Activated CD4-positive, alpha-beta memory T cell treated with anti-CD3 and anti-CD28 coated beads, Interleukin-2, amount 10 ng/mL, durations not matched to agents 7 days and 5 days (primary cell): ENCODE measurements around the gene ZDHHC11. TPM values are rescaled to one million over a fixed set of nuclear protein-coding genes. Genes with fewer than 3 reads are reported as not detected.

ENCODE experiments used
- CTCF ChIA-PET: fragments of 350-600 bp; sonication (Branson Sonifier 250); formaldehyde crosslinking; loops from one replicate; lab custom pipeline; 2021; ENCODE audit warnings: antibody characterized with exemption, inconsistent platforms; lab: Charles Lee
- POLR2A ChIA-PET: fragments of 350-600 bp; sonication (Branson Sonifier 250); formaldehyde crosslinking; loops from one replicate; lab custom pipeline; 2021; ENCODE audit warnings: antibody characterized with exemption; lab: Charles Lee
- DNase-seq: peaks from one replicate; pipeline ENCODE4 v3.0.0-alpha.2; 2020
- H3K27ac Mint-ChIP-seq: one replicate; pipeline ENCODE4 v1.8.0; 2021; ENCODE audit warnings: mild to moderate bottlenecking, mixed read lengths
- H3K27me3 Mint-ChIP-seq: one replicate; pipeline ENCODE4 v1.8.0; 2021; ENCODE audit warnings: mixed read lengths
- H3K36me3 Mint-ChIP-seq: one replicate; pipeline ENCODE4 v1.8.0; 2021; ENCODE audit warnings: low read depth, mixed read lengths
- H3K4me1 Mint-ChIP-seq: one replicate; pipeline ENCODE4 v1.8.0; 2021; ENCODE audit warnings: mixed read lengths
- H3K4me3 Mint-ChIP-seq: one replicate; pipeline ENCODE4 v1.8.0; 2021; ENCODE audit warnings: mild to moderate bottlenecking, mixed read lengths
- H3K9me3 Mint-ChIP-seq: one replicate; pipeline ENCODE4 v1.8.0; 2021; ENCODE audit warnings: mixed read lengths
- total RNA-seq, 2 experiments: library from RNA; stranded (reverse); gene quantifications; one replicate each; pipeline ENCODE4 v1.2.3, GENCODE V29; 2021

The ZDHHC11 gene
- total RNA-seq, 2 experiments from 2014 or later, result 5.8 to 6.6 TPM

DNA sequence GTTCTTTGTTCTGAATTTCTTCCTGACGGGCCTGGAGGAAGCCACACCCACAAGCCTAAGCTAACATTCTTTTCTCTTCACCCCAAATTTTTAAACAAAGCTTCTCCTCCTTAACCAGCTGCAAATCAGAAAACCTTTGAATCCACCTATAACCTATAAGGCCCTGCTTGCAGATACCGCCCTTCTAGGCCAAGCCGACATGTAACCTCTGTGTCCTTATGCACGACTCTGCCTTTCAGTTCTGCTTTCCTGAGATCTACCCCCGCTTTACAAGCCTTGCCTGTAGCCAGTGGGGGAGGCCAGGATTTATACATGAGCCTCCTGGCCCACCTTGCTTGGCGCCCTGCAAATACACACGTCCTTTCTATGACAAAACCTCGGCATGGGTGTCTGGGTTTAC, 22.5 kb upstream of the ZDHHC11 start:
- Mint-ChIP-seq H3K4me1 (no peaks in the 10 kb centered on the region), H3K27ac (no peak overlapping the region), H3K36me3 (peaks cover 75% of the 10 kb centered on the region), H3K27me3 (no peaks in the 10 kb centered on the region), H3K4me3 (no peak overlapping the region), H3K9me3 (no peaks in the 10 kb centered on the region)
- ChIA-PET POLR2A (no interaction called here), CTCF (no interaction called here)
- DNase-seq, result no peak

DNA sequence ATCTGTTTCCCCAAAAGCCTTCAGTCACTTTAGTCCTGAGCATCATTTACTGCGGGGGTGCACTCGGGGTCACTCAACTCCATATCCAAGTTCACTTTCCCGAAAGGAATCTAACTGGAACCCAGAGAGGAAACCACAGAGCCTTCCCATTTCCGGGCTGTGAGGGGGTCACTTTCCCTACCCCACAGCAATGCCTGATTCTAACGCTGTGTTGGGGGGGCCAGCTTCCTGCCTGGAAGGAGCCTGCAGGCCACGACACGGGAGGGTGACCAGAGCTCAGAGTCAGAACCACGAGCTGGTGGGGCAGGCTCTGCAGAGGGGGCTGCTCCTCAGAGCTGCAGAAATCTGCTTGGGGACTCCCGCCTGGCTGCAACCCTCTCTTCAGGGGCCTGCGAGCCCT, 21.5 kb upstream of the ZDHHC11 start:
- H3K27ac Mint-ChIP-seq, result no peak overlapping the region
- ChIA-PET CTCF (no interaction called here), POLR2A (no interaction called here)
- peaks cover 75% of the 10 kb centered on the region for H3K36me3 Mint-ChIP-seq
- no peaks in the 10 kb centered on the region for H3K9me3 Mint-ChIP-seq
- H3K4me1 Mint-ChIP-seq, result no peaks in the 10 kb centered on the region
- H3K4me3 Mint-ChIP-seq, result no peak overlapping the region
- no peaks in the 10 kb centered on the region for H3K27me3 Mint-ChIP-seq
- DNase-seq, result no peak

DNA sequence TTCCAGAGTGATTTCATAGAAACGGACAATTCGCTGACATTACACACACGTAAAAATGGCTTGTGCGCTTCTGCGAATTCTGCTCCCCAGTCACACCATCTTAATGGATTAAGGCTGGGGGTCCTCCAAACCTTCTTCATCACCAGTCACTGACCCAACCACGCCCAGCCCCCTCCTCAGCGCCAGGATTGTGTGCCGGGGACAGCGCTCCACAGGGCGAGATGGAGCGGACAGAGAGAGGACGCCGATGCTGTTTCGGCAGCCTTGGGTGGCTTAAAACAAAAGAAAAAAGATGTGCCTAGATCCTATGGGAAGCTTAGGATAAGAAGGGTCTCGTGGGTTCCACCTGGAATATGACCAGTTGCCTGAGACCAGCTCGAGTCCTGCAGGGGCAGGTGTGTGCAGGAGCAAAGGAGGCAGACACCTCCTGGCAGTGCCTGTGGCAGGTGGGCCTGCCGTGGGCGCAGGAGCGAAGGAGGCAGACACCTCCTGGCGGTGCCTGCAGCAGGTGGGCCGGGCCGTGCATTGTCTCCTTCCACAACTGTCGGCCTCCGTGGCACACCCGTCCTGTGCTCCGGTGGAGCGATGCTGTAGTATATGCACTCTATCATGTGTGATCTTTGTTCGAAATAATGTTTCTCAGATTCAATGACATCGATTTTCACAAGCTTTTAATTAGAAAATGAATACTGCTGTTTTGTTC, 21.0 kb upstream of the ZDHHC11 start:
- POLR2A ChIA-PET, result no interaction called here
- H3K9me3 Mint-ChIP-seq, result no peaks in the 10 kb centered on the region

DNA sequence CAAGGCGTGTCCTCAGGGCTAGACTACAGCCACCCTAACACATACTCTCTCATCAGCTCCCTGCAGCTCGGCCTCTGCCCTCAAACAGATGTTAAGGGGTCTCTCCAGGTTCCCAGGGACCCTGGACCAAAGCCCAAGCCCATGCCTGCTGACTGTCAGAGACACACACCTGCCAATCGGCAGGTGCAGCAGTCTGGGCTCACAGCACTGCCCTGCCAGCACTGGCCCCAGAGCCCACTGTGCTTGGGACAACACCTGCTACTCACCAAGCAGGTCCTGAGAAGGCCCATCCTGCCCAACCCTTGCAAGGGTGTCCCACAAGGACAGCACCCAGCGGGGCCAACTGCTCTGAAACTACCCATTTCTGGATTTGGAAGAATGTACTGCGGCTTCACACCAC, 20.2 kb upstream of the ZDHHC11 start:
- no peak for DNase-seq
- H3K4me1 Mint-ChIP-seq, result no peaks in the 10 kb centered on the region
- ChIA-PET CTCF (no interaction called here), POLR2A (no interaction called here)
- H3K4me3 Mint-ChIP-seq, result no peak overlapping the region
- peaks cover 79% of the 10 kb centered on the region for H3K36me3 Mint-ChIP-seq
- no peak overlapping the region for H3K27ac Mint-ChIP-seq
- H3K27me3 Mint-ChIP-seq, result no peaks in the 10 kb centered on the region
- H3K9me3 Mint-ChIP-seq, result no peaks in the 10 kb centered on the region

More for the DNA sequence above, 21.0 kb upstream of the ZDHHC11 start:
- DNase-seq, result no peak
- CTCF ChIA-PET, result no interaction called here
- H3K4me1 Mint-ChIP-seq, result no peaks in the 10 kb centered on the region
- no peak overlapping the region for H3K27ac Mint-ChIP-seq
- H3K36me3 Mint-ChIP-seq, result peaks cover 74% of the 10 kb centered on the region
- no peak overlapping the region for H3K4me3 Mint-ChIP-seq
- no peaks in the 10 kb centered on the region for H3K27me3 Mint-ChIP-seq

DNA sequence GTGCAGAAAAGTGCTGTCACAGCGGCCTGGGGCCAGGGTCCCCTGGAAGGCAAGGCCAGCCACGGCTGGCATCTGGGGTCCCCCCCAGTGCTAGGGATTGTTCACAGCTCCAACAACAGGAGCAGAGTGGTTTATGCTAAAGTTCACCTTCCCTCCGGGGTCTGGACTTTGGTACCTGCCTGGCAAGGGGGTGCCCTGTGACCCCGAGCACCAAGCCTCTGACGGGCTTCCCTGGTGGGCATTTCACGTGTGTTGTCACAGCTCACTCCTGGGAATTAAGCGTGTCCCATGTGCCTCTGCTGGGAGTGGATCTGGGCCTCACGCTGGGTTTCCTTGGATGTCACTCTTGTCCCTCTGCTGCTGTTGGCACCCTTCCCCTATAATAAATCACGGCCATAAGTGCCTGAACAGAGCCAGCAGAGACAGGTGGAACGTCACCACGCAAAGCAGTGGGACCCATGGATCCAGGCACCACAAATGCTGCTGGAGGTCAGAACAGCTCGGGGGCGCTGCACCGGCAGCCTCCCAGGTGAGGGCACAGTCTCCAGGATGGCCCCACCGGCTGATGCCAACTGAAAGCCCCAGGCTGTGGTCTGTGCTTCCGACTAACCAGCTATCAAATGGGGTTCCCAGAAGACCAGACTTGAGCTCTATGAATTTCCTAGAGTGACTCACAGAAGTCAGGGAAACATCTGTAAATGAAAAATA, 17.8 kb upstream of the ZDHHC11 start:
- no peak for DNase-seq
- POLR2A ChIA-PET, result no interaction called here
- CTCF ChIA-PET, result no interaction called here
- H3K36me3 Mint-ChIP-seq, result peaks cover 74% of the 10 kb centered on the region
- H3K4me3 Mint-ChIP-seq, result no peak overlapping the region
- no peaks in the 10 kb centered on the region for H3K27me3 Mint-ChIP-seq
- no peaks in the 10 kb centered on the region for H3K4me1 Mint-ChIP-seq
- H3K27ac Mint-ChIP-seq, result no peak overlapping the region
- no peaks in the 10 kb centered on the region for H3K9me3 Mint-ChIP-seq

DNA sequence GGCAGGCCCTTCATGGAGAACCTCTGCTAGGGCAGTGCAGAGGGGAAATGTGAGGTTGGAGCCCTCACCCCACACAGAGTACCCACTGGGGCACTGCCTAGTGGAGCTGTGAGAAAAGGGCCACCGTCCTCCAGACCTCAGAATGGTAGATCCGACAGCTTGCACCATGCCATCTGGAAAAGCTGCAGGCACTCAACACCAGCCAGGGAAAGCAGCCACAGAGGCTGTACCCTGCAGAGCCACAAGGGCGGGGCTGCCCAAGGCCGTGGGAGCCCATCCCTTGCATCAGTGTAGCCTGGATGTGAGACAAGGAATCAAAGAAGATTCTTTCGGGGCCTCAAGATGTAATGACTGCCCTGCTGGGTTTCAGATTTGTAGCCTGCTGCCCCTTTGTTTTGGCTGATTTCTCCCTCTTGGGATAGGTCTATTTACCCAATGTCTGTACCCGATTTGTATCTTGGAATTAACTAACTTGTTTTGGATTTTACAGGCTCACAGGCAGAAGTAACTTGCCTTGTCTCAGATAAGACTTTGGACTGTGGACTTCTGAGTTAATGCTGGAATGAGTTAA, 16.6 kb upstream of the ZDHHC11 start:
- Mint-ChIP-seq H3K36me3 (peaks cover 74% of the 10 kb centered on the region), H3K4me1 (no peaks in the 10 kb centered on the region), H3K4me3 (no peak overlapping the region), H3K27ac (no peak overlapping the region), H3K27me3 (no peaks in the 10 kb centered on the region), H3K9me3 (no peaks in the 10 kb centered on the region)
- CTCF ChIA-PET, result no interaction called here
- POLR2A ChIA-PET, result no interaction called here
- DNase-seq, result no peak

DNA sequence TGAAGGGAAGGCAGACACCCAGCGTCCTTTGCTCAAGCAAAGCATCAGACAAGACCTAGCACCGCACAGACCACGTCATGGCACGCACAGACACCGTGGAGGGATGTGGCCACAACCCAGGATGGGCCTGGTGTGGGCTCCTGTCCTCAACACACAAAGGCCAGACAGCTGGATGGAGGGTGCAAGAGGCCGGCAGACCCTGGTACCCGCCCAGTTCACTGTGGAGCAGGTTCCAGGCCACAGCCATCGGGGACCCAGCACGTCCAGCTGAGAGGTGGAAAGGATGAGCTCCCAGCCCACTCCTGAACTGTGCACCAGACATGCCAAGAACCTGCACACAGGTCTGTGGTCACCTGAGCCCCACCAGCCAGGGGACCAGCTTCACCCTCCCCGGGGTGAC, 15.0 kb upstream of the ZDHHC11 start:
- no peak for DNase-seq
- Mint-ChIP-seq H3K9me3 (no peaks in the 10 kb centered on the region), H3K27me3 (no peaks in the 10 kb centered on the region), H3K36me3 (peaks cover 61% of the 10 kb centered on the region), H3K27ac (no peak overlapping the region), H3K4me3 (no peak overlapping the region), H3K4me1 (no peaks in the 10 kb centered on the region)
- ChIA-PET POLR2A (no interaction called here), CTCF (no interaction called here)

DNA sequence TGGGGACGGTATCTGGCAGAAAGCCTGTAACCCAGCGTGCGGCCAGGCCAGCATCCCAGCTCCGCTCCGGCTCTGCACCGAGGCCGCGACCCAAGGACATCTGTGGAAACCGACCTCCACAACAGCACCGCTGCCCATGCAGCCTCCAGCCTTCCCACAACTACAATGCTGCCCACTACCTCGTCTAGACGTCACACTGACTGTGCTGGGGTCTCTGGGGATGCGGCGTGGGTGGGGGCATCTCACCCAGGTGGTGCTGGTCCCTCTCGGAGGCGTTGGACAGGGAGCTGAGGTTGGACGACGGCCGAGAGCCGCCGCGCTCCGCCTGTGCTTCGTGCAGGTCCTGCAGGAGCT, 14.4 kb upstream of the ZDHHC11 start:
- POLR2A ChIA-PET, result no interaction called here
- peaks cover 55% of the 10 kb centered on the region for H3K36me3 Mint-ChIP-seq

DNA sequence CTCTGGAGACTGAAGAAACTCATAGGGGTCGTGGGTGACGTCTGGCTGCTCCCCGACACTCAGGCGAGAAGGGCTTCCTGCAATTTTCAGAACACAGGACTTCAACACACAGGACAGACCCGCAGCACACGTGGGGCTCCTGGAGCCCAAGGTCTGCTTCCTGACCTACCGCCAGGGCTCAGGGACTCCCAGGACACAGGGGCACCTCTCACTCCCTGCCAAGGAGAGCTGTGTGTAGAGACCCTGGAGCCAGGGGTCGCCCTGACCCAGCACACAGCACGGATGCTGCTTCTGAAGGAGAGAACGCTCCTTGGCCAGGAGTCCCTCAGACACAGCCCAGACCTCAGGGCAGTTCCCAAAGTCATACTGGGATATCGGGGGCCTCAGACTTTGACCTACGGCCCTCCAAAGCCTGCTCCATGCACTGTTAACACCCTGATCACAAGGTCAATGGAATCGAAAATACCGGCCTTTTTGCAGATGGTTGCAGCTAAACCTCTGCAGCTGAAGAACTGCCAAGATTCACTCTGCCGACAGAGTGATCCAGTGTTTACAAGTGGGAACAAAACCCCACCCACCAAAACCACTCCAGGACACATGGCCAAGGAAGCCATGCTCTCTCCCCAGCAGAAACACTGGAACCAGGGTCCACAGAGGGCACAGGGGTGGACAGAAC, 13.8 kb upstream of the ZDHHC11 start:
- ChIA-PET CTCF (no interaction called here), POLR2A (no interaction called here)
- Mint-ChIP-seq H3K27me3 (no peaks in the 10 kb centered on the region), H3K27ac (no peak overlapping the region), H3K4me1 (no peaks in the 10 kb centered on the region), H3K9me3 (no peaks in the 10 kb centered on the region), H3K36me3 (peaks cover 50% of the 10 kb centered on the region), H3K4me3 (no peak overlapping the region)
- DNase-seq, result no peak

More for the DNA sequence above, 14.4 kb upstream of the ZDHHC11 start:
- CTCF ChIA-PET, result no interaction called here
- DNase-seq, result no peak
- H3K27me3 Mint-ChIP-seq, result no peaks in the 10 kb centered on the region
- no peak overlapping the region for H3K4me3 Mint-ChIP-seq
- H3K4me1 Mint-ChIP-seq, result no peaks in the 10 kb centered on the region
- no peak overlapping the region for H3K27ac Mint-ChIP-seq
- no peaks in the 10 kb centered on the region for H3K9me3 Mint-ChIP-seq

DNA sequence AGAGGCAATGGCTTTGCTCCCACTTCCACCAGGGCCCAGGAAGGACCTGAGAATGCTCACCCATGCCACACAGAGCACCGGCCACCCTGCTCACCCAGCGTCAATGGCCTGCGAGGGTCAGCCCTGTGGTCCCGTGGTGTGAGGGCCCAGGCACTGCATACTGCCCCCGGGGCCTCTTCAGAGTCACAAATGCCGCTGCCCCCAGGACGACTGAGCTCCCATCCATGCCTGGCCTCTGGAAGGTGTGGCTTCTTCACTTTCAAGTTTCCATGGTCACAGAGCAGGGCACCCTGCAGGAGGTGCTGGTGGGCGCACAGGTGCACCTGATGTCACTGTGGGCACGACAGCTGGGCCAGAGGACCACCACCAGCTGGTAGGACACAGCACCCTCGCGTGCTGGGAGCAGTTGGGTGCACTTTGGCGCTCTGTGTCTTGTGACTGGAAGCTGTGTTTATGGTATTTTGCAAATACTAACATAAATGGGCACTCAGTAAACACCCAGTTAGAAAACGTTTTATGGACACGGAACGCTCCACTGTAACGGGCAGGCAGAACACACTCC, 12.5 kb upstream of the ZDHHC11 start:
- POLR2A ChIA-PET, result no interaction called here
- Mint-ChIP-seq H3K4me3 (no peak overlapping the region), H3K27me3 (no peaks in the 10 kb centered on the region), H3K4me1 (no peaks in the 10 kb centered on the region), H3K9me3 (no peaks in the 10 kb centered on the region), H3K36me3 (peaks cover 38% of the 10 kb centered on the region), H3K27ac (no peak overlapping the region)
- no peak for DNase-seq
- CTCF ChIA-PET, result no interaction called here

DNA sequence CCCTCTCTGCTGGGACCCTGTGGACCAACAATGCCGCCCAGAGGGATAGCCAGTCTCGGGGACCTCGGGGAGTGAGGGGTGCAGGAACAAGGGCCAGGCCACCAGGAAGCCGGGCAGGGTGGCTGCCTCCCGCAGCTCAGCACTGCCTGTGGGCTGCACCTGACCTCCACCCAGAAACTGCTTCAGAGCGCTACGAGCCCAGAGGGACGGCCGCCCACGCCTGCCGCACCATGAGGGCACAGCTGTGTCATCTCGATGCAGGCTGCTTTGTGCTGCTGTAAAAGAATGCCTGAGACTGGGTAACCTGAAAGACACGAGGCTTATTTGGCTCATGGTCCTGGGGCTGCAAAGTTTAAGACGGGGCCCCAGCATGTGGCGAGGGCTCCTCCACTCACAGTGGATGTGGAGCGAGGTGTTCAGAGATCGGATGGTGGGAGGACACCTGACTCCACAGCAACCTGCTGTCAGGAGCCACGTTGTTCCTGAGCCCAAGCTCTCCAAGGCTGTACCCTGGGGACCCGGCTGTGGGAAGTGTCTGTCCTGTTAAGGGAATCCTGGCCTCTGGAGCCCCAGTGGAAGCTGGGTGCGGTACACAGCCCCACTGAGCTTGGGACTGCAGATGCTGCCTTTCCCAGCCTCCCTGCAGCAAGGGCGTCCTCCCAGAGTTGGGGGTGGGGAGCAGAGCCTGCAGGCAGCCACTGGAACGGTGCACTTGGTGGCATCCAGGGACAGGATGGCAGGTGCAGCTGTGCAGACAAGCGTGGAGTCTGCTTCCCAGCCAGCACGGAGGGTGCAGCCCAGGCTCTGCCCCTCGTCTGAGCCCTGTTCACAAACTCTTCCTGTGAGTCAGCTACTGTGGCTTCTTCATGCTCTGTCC, 11.8 kb upstream of the ZDHHC11 start:
- POLR2A ChIA-PET, result no interaction called here
- Mint-ChIP-seq H3K4me3 (no peak overlapping the region), H3K4me1 (no peaks in the 10 kb centered on the region), H3K27ac (no peak overlapping the region), H3K36me3 (peaks cover 31% of the 10 kb centered on the region), H3K27me3 (no peaks in the 10 kb centered on the region), H3K9me3 (no peaks in the 10 kb centered on the region)
- CTCF ChIA-PET, result no interaction called here
- no peak for DNase-seq

DNA sequence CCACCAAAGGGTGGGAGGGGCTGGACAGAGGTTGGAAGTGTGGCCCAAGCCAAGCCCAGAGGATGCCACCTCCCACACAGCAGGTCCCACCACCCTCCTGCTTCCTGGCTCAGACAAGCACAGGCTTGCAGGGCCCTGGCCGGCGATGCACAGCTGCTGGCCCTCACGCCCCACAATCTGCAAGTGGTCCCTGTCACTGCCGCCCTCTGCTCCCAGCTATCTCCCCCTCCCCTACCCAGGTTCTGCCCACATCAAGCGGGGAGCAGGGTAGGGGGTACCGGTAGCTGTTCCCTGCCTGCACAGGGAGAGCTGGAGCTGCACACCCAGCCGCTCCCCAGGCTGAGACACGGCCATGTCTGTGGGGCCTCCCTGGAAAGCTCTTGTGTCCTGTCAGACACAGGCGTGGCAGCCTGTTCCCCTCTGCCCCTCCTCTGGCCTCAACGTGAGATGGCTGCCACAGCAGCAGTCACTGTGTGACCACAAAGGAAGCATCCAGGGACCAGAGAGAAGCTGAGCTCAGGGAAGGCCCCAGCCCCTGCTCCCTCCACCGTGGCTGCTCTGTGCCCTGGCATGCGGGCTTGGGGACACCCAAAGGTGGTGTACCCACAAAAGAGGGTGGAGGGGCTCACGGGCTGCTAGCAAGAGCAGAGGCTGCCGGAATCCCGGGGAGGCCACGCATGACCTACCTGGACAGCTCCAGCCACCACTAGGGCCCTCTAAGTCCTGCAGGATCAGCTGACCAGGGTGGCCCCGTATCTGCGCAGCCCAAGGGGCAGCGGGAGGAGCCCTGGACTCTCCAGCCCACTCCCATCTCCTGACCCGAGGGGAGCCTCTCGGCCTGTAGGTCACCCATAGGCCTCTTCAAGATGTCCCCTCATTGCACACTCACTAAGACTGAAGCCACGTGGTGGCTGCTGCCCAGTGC, 10.9 kb upstream of the ZDHHC11 start:
- H3K4me1 Mint-ChIP-seq, result no peaks in the 10 kb centered on the region
- CTCF ChIA-PET, result no interaction called here
- H3K9me3 Mint-ChIP-seq, result no peaks in the 10 kb centered on the region

More for the DNA sequence above, 10.9 kb upstream of the ZDHHC11 start:
- peaks cover 26% of the 10 kb centered on the region for H3K36me3 Mint-ChIP-seq
- no peaks in the 10 kb centered on the region for H3K27me3 Mint-ChIP-seq
- no peak for DNase-seq
- no peak overlapping the region for H3K4me3 Mint-ChIP-seq
- no peak overlapping the region for H3K27ac Mint-ChIP-seq
- POLR2A ChIA-PET, result interaction anchor here (1.2 kb wide), 1 partner anchor 31 kb away, joined by 5 read pairs; the partner anchor contains the start of genes BRD9 and TRIP13
